ENCODE results near the gene SUPT20H.

DNA sequence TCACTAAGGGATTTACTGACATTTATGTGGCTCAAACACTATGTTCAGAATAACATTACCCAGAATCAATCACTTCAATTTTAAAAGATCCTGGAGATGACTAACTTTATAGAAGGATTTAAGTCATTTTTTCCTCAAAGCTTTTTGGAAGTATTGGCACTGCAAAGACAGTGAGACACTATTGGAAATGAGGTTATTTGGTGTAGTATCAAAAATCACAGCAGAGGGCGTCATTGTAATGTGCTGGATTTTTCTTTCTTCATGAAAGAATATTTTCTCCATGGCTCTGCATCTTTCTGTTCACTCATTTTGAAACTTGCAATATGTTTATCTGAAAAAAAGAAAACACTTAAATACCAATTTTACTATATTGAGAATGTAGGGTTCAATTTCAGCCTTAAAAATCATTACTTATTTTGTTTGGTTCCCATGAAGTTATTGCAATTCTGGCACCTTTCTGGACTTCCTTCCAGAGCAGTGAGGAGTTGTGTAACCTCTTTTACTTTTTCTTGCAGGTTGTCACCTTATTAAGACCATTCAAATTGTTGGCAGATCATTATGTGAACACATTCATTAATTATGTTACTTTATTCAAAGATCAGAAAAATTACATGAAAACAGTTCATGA, 49.7 kb upstream of the SUPT20H start:
- TF ChIP-seq, protein P1, sequence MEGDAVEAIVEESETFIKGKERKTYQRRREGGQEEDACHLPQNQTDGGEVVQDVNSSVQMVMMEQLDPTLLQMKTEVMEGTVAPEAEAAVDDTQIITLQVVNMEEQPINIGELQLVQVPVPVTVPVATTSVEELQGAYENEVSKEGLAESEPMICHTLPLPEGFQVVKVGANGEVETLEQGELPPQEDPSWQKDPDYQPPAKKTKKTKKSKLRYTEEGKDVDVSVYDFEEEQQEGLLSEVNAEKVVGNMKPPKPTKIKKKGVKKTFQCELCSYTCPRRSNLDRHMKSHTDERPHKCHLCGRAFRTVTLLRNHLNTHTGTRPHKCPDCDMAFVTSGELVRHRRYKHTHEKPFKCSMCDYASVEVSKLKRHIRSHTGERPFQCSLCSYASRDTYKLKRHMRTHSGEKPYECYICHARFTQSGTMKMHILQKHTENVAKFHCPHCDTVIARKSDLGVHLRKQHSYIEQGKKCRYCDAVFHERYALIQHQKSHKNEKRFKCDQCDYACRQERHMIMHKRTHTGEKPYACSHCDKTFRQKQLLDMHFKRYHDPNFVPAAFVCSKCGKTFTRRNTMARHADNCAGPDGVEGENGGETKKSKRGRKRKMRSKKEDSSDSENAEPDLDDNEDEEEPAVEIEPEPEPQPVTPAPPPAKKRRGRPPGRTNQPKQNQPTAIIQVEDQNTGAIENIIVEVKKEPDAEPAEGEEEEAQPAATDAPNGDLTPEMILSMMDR (IDR thresholded peaks at IDR 0.05): peak in 5 of 6 experiments; percentile 19 to 60 (median 37)
- no peak for TF ChIP-seq POLR2A (IDR thresholded peaks at IDR 0.05)

Measured in adrenal gland (tissue), 5 donors.